IgD-negative memory B cell (primary cell): ENCODE results near the gene ADAM33. TPM values are rescaled to one million over a fixed set of nuclear protein-coding genes. Genes with fewer than 3 reads are reported as not detected.

Source experiments
- H3K27ac Mint-ChIP-seq, 3 donors: one replicate each; pipeline ENCODE4 v1.8.0; 2020 to 2022; ENCODE audit warnings: mild to moderate bottlenecking in 3 of 3, mixed read lengths in 3 of 3, moderate library complexity in 1 of 3
- H3K27me3 Mint-ChIP-seq: one replicate; pipeline ENCODE4 v1.8.0; 2021; ENCODE audit warnings: mixed read lengths
- H3K36me3 Mint-ChIP-seq: one replicate; pipeline ENCODE4 v1.8.0; 2020; ENCODE audit warnings: mild to moderate bottlenecking, mixed read lengths
- H3K4me1 Mint-ChIP-seq, 3 donors: one replicate each; pipeline ENCODE4 v1.8.0; 2020 to 2022; ENCODE audit warnings: mixed read lengths in 3 of 3, mild to moderate bottlenecking in 1 of 3
- H3K4me3 Mint-ChIP-seq, 4 donors: one replicate each; pipeline ENCODE4 v1.8.0; 2020 to 2022; ENCODE audit warnings: mild to moderate bottlenecking in 4 of 4, mixed read lengths in 4 of 4, moderate library complexity in 3 of 4
- H3K9me3 Mint-ChIP-seq, 3 donors: one replicate each; pipeline ENCODE4 v1.8.0; 2020 to 2021; ENCODE audit warnings: mixed read lengths in 3 of 3, mild to moderate bottlenecking in 1 of 3
- polyA plus RNA-seq: library from polyadenylated mRNA; unstranded; fragments of 300-500 nt; fragmentation: Illumina TruSeq; gene quantifications from one replicate; pipeline ENCODE4 v1.2.3, GENCODE V29; 2021

The ADAM33 gene
- polyA plus RNA-seq, 1 donor from 2014 or later = not detected

DNA sequence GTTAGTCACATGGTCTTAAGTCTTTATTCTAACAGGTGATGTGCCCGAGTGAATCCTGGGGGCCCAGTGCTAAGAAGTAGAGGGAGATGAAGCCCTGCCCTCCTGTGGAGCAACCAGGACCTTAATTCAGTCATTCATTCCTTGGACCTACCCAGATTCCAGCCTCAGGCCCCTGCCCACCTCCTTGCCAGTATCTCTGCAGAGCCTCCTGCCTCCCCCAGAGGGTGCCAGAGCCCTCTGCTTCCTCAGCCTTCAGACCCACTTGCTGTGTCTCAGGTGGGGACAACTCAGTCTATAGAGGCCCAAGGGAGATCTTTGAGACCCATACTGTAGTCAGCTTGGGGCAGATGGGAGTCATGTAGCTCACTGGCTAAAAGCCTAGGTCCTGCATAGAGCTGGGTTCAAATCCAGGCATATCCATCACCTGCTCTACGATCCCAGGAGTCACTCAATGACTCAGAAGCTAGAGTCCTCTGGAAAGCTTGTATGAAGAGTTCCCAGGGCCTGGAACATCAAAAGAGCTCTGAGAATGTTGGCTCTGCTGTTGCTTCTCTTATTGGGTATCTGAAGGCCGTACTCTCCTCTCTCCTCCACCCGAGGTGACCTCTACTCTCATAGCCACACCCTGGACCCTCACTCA, 34.5 kb upstream of the ADAM33 start:
- Mint-ChIP-seq H3K9me3 (peaks cover 0 to 6% (median 2%) of the 10 kb centered on the region in 3 donors), H3K4me1 (peaks cover 0 to 3% (median 0%) of the 10 kb centered on the region in 3 donors), H3K4me3 (no peak overlapping the region), H3K36me3 (peaks cover 3% of the 10 kb centered on the region), H3K27ac (no peak overlapping the region), H3K27me3 (peaks cover 20% of the 10 kb centered on the region)

DNA sequence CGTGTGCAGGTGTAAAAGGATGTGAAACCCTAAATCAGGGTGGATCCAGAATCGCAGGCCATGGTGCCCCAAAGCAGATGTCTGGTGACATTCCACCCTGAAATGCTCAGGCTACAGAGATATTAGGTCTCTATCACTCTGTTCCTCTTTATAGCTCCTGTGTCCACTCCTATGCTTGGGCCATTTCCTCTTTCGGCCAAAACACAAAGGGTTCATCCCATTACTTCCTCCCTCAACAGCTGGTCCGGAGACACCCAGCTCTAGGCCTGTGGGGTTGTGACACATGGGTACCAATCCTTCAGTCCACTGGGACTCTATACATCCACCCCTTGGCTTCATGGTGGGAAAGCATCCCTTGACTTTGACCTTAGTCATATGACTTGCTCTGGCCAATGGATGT, 32.3 kb upstream of the ADAM33 start:
- H3K4me1 Mint-ChIP-seq = peaks cover 0 to 2% (median 0%) of the 10 kb centered on the region in 3 donors
- H3K27me3 Mint-ChIP-seq = peaks cover 7% of the 10 kb centered on the region
- peaks cover 0 to 1% (median 0%) of the 10 kb centered on the region in 3 donors for H3K9me3 Mint-ChIP-seq
- H3K36me3 Mint-ChIP-seq = peaks cover 3% of the 10 kb centered on the region
- no peak overlapping the region for H3K27ac Mint-ChIP-seq
- H3K4me3 Mint-ChIP-seq = no peak overlapping the region

DNA sequence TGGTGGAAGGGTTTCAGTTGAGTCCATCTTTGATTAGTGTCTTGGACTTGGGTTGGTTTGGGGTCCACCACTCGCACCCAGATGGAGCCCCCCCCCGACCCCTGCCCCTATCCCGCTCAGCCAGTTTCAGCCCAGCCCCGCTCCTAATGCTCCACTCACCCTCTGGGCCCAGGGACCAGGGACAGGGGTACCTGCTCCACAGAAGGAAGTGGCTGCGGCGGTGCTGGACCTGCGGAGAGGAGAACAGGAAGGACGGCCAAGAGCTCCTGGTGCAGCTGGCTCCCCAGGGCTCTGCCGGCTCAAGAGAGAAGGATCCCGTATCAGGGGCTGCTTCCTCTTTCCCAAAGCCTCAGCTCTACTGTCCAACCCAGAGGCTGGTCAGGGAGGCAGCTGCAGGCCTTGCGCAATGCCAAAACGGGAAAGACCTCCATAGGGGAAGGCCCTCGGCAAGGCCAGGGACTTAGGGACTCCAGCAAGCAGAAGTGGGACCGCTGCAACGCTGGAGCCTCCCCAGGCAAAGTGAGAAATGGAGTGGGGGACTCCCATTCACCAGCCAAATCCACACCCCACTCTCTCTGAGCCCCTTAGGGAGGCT, 30.6 kb upstream of the ADAM33 start, which contains the start of gene SIGLEC1:
TSS of gene SIGLEC1 (minus strand) at position 322 of the 595 bp plus-strand sequence. CDS start 5,472 bp downstream, outside the sequence.
- Mint-ChIP-seq H3K36me3 (no peaks in the 10 kb centered on the region), H3K9me3 (peaks cover 0 to 1% (median 0%) of the 10 kb centered on the region in 3 donors), H3K4me3 (no peak within 1 kb of the TSS), H3K27me3 (peaks cover 2% of the 10 kb centered on the region), H3K4me1 (peaks cover 0 to 3% (median 0%) of the 10 kb centered on the region in 3 donors), H3K27ac (peak within 1 kb of the TSS in 1 of 3 donors; percentile 35)

DNA sequence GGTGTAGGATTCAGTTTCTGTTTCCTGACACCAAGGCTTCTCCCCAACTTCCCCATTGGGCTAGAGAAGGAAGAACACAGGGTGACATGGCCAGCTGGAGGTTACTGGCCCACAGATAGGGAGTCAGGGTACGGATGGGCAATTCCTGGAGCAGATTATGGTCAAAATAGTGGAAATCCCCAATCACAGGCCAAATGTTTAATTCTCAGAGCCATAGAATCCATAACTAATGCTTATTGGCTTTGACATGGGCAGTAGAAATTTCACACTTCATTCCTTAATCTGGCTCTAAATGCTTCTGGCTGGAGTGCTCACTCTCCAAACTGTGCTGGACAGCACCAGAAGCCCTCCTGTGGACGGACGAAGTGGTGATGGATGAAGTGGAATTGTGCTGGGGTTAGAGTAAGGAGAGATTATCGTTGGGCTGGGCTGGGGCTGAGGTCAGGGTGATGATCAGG, 29.7 kb upstream of the ADAM33 start:
- Mint-ChIP-seq H3K4me3 (no peak overlapping the region), H3K9me3 (no peaks in the 10 kb centered on the region), H3K27ac (no peak overlapping the region), H3K36me3 (no peaks in the 10 kb centered on the region), H3K4me1 (peaks cover 0 to 3% (median 0%) of the 10 kb centered on the region in 3 donors), H3K27me3 (peaks cover 2% of the 10 kb centered on the region)

DNA sequence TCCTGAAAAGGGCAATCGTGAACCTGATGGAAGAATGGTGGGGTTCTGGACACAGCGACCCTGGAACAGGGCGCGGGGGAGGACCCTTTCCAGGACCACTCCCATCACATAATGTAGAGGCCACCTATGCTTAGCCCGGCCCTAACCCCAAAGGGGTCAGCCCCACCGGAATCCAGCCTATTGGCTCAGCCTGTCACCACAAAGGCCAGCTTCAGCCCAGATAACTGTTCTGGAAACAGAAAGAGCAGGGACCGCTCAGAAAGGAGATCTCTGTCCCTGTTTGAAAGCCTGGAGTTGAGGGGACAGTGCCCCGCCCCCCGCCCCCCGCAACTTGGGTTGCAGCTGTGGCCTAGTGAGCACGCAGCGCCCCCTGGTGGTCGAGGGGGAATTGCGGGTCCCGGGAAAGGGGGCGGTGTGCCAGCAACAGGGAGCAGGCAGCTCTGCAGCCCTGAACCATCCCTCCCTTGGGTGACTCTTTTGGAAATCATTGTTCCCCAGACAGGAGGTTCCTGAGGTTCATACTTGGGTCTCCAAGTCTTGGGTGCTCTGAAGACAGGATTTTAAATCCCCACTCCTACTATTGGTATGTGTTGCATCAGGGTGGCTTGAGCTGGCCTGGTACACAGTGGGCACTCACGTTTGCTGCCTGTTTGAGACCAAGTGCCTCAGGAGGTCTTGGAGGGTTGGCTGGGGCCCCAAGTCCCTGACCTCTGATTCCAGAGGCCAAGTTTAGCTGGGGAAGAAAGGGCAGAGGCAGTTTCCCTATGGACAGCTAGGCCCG, 29.1 kb upstream of the ADAM33 start:
- no peaks in the 10 kb centered on the region for H3K36me3 Mint-ChIP-seq
- H3K27me3 Mint-ChIP-seq = peaks cover 2% of the 10 kb centered on the region
- no peak overlapping the region for H3K4me3 Mint-ChIP-seq
- no peaks in the 10 kb centered on the region for H3K9me3 Mint-ChIP-seq
- no peak overlapping the region for H3K27ac Mint-ChIP-seq
- H3K4me1 Mint-ChIP-seq = peaks cover 0 to 3% (median 0%) of the 10 kb centered on the region in 3 donors

DNA sequence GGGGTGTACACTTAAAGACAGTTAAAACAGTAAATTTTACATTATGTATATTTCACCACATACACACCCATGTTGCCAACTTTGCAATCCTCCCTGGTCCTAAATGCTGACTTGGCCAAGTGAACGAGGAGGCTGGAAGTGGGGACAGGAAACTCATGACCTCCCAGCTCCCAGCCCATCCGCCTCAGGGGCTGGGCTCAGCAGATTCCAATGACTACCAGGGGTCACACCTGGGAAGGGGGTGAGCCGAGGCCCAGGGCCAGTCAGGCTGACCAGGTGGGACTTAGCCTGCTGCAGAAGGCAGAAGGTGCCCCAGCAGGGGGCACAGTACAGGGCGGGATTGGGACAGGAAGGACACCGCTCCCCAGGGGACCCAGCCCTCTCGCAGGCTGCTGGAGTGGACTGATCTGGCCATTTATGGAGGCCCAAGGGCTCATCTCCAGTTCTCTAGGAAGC, 28.2 kb upstream of the ADAM33 start:
- Mint-ChIP-seq H3K27me3 (peaks cover 2% of the 10 kb centered on the region), H3K4me1 (peaks cover 0 to 3% (median 0%) of the 10 kb centered on the region in 3 donors), H3K27ac (no peak overlapping the region), H3K4me3 (no peak overlapping the region), H3K36me3 (no peaks in the 10 kb centered on the region), H3K9me3 (no peaks in the 10 kb centered on the region)

DNA sequence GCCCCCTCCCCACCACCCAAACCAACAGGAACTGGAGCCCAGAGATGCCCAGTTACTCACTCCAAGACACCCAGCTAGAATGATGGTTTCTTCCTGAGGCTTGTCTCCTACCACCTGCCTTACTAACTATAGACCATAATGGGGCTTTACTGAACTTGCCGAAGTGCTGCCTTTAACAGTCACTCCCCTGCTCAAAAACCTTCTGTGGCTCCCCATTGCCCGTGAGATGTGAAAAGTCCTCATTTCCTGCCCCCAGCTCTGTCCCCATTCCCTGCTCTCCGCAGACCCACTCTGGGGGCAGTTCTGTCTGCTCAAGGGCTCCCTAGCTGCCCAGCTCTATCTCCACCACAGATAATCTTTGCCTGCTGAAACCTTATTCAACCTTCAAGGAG, 25.7 kb upstream of the ADAM33 start:
- no peaks in the 10 kb centered on the region for H3K36me3 Mint-ChIP-seq
- no peak overlapping the region for H3K4me3 Mint-ChIP-seq
- peaks cover 0 to 1% (median 0%) of the 10 kb centered on the region in 3 donors for H3K9me3 Mint-ChIP-seq
- peaks cover 0 to 3% (median 0%) of the 10 kb centered on the region in 3 donors for H3K4me1 Mint-ChIP-seq
- no peak overlapping the region for H3K27ac Mint-ChIP-seq
- H3K27me3 Mint-ChIP-seq = peaks cover 8% of the 10 kb centered on the region

DNA sequence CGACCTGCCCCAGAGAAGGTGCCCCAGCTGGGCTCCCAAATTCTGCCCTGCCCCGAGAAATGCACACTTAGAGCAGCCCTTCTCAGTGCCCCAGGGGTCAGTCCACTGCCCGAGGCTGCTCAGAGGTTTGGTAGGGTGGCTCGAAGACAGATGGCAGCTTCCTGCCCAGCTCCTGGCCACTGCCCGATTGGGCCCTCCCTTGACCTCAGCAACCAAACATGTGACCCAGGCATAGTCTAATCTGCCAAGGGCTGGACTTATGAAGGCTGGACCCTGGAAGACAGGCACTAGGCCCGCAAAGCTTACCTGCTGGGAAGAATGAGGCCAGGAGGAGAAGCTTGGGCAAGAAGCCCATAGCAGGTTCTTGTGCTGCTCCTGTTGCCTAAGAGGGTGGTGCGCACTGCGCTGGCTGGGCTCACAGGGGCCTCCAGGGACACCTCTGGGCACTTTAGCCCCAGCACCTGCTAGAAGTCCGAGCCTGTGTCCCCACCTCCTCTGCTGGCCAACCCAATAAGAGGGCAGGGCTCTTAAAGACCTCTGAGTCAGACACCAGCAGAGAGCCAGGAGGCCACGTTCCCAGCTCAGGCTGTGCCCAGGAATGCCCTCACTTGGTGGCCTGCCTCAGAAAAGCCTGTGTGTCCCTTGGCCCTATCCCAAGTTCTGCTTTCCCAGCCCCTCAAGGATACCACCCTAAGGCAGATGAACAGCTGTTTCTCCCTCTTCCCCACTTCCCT, 25.1 kb upstream of the ADAM33 start:
- Mint-ChIP-seq H3K36me3 (no peaks in the 10 kb centered on the region), H3K27me3 (peaks cover 8% of the 10 kb centered on the region), H3K4me3 (no peak overlapping the region), H3K27ac (no peak overlapping the region), H3K9me3 (peaks cover 0 to 1% (median 0%) of the 10 kb centered on the region in 3 donors), H3K4me1 (peaks cover 0 to 3% (median 0%) of the 10 kb centered on the region in 3 donors)

DNA sequence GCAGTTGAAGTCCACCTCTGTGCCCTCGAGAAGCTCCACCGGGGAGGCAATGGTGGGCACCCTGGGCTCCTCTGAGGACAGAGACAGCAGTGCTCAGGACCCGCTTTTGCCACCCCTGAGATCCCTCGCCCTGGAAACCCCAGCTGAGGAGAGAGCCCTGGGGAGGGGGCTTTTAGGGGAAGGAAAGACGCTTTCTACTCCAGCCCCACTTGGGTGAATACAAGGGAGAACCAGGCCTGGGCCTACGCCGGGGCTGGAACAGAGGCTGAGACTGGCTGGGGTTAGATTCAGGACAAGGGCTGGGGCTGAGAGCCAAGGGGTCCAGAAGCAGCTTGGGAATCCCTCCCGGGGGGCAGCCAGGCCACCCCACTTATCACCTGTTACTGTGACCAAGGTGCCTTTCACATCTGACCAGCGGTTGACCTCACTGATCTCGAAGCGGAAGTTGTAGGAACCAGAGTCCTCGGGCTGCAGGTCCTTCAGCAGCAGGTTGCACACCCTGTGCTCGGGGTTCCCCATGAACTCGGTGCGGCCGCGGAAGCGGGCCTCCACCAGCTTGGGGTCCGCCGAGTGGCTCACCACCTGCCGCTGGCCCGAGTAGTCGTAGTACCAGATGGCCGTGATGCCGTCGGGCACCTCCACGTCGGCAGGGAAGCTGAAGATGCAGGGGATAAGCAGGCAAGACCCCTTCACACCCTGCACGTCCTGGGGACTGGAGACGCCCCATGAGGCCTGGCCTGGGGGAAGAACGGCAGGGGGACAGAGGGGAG, 24.3 kb upstream of the ADAM33 start:
- Mint-ChIP-seq H3K27ac (peak overlapping the region in 1 of 3 donors; percentile 71), H3K4me1 (peaks cover 0 to 3% (median 0%) of the 10 kb centered on the region in 3 donors), H3K9me3 (peaks cover 0 to 1% (median 0%) of the 10 kb centered on the region in 3 donors), H3K4me3 (no peak overlapping the region), H3K27me3 (peaks cover 8% of the 10 kb centered on the region), H3K36me3 (no peaks in the 10 kb centered on the region)

DNA sequence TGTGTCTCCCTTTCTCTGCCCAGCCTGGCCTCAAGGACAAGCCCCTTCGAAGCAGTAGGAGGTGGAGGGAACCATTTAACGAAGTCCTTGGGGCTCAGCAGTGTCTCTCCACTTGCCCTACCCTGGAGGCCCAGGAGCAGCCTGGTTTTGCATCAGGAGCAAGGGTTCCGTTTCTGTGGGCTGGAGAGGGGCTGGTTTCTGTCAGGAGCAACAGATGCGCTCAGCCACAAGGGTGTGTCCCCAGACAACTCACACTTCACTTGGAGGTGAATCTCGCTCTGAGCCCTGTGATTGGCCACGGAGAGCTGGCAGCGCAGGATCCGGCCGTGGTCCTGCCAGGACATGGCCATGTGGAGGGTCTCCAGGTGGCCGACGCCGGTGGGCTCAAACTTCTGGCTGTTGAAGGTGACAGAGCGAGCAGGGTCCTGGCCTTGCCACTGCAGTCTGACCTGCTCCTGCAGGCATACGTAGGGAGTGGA, 23.7 kb upstream of the ADAM33 start:
- Mint-ChIP-seq H3K9me3 (peaks cover 0 to 1% (median 0%) of the 10 kb centered on the region in 3 donors), H3K27ac (peak overlapping the region in 1 of 3 donors; percentile 71), H3K36me3 (no peaks in the 10 kb centered on the region), H3K27me3 (peaks cover 8% of the 10 kb centered on the region), H3K4me3 (no peak overlapping the region), H3K4me1 (peaks cover 0 to 3% (median 0%) of the 10 kb centered on the region in 3 donors)

DNA sequence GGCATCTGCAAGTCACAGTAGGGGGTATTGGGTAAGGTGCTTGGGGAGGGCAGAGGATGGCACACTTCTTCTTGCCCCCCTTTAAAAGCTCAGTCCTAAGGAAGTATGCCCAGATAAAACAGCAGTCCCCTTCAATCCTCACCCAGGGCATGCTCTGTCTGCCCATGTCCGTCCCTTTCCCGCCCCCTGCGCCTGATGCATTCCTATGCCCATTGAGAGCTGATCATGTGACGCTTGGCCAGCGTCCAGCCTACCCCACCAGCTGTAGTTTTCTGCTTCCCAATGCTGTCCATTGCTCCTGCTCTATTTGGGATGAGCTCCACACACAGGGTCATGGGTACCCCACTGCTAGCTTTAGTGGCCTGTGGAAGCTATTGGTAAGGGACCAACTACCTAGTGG, 22.3 kb upstream of the ADAM33 start:
- H3K4me3 Mint-ChIP-seq = no peak overlapping the region
- H3K9me3 Mint-ChIP-seq = peaks cover 0 to 1% (median 0%) of the 10 kb centered on the region in 3 donors
- no peak overlapping the region for H3K27ac Mint-ChIP-seq
- H3K36me3 Mint-ChIP-seq = no peaks in the 10 kb centered on the region
- H3K27me3 Mint-ChIP-seq = peaks cover 8% of the 10 kb centered on the region
- H3K4me1 Mint-ChIP-seq = peaks cover 0 to under 1% (median 0%) of the 10 kb centered on the region in 3 donors

DNA sequence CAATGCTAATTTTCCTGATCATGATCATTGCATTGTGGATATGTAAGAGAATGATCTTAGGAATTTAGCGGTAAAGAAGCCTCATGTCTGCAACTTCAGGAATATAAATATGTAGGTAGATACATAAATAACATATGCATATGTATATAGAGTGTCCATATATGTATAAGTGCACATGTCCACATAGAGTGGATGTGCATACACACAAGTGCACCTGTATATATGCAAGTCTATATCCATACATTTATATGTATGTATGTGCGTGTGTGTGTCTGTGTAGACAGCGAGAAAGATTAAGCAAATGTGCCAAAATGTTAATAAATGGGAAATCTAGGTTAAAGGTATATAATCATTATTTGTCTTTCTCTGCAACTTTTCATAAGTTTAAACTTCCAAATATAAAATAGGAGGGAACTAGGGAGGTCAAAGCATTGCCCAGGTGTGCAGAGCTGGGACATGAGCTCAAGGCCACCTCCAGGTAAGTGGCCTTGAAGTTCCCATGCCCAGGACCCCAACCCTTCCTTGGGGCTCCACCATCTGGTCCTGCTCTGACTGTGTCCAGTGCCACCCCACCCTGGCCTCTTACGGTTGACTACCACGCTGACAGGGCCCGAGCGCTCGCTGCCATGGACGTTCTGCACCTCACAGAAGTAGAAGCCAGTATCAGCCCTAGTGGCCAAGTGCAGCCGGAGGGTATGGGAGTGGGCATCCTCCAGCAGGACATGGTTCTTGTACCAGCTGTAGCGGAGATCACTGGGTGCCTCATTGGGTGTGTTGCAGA, 21.0 kb upstream of the ADAM33 start:
- Mint-ChIP-seq H3K27me3 (peaks cover 8% of the 10 kb centered on the region), H3K9me3 (peaks cover 0 to 1% (median 0%) of the 10 kb centered on the region in 3 donors), H3K27ac (no peak overlapping the region), H3K4me1 (no peaks in the 10 kb centered on the region), H3K4me3 (no peak overlapping the region), H3K36me3 (peaks cover 1% of the 10 kb centered on the region)
